CD4-positive, alpha-beta T cell treated with Interleukin-15 for 4 hours (primary cell): ENCODE data around the gene AADACL3.
"Not testable (repeated sequence)": the region's sequence is repeated elsewhere in the genome, so short reads cannot be mapped to it uniquely, and the experiment has no call there.

Experiments used
- DNase-seq: peaks from one replicate; pipeline ENCODE4 v3.0.0-alpha.2; 2020; ENCODE audit warnings: low spot score

The AADACL3 gene, protein sequence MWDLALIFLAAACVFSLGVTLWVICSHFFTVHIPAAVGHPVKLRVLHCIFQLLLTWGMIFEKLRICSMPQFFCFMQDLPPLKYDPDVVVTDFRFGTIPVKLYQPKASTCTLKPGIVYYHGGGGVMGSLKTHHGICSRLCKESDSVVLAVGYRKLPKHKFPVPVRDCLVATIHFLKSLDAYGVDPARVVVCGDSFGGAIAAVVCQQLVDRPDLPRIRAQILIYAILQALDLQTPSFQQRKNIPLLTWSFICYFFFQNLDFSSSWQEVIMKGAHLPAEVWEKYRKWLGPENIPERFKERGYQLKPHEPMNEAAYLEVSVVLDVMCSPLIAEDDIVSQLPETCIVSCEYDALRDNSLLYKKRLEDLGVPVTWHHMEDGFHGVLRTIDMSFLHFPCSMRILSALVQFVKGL

GRCh38 chr1:12715896-12716437 lies at the start of gene AADACL3:
TSS of gene AADACL3 (plus strand) at chr1:12716110. CDS start at chr1:12716177, 67 bp downstream.
- no peak for DNase-seq

- no peak for DNase-seq
These were observed 49.7 kb upstream of the AADACL3 start for GRCh38 chr1:12666141-12666735.

- DNase-seq, result no peak
These were observed 46.3 kb upstream of the AADACL3 start for GRCh38 chr1:12669529-12670068.

DNA sequence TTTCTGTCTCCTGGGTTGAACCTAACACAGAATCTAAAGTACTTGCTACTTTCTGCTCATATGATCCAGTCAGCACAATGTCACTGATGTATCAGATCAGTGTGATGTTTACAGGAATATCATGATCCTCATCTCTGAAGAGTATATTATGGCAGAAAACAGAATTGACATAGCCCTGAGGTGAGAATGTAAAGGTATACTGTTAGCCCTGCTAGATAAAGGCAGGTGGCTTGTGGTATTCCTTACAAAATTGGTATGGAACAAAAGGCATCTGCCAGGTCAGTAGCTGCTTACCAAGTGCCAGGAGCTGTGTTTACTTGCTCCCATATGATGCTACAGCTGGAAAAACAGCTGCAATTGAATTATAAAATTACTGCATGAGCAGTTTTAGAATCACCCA lies 41.6 kb upstream of the AADACL3 start:
- DNase-seq, result no peak

DNA sequence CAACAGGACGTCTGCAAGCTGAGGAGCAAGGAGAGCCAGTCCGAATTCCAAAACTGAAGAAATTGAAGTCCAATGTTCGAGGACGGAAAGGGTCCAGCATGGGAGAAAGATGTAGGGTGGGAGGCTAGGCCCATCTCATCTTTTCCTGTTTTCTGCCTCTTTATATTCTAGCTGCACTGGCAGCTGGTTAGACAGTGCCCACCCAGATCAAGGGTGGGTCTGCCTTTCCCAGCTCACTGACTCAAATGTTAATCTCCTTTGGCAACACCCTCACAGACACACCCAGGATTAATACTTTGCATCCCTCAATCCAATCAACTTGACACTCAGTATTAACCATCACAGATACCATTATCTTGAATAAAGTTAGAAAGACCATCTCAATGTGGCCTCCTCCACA lies 39.8 kb upstream of the AADACL3 start:
- DNase-seq, result not testable (repeated sequence)

DNA sequence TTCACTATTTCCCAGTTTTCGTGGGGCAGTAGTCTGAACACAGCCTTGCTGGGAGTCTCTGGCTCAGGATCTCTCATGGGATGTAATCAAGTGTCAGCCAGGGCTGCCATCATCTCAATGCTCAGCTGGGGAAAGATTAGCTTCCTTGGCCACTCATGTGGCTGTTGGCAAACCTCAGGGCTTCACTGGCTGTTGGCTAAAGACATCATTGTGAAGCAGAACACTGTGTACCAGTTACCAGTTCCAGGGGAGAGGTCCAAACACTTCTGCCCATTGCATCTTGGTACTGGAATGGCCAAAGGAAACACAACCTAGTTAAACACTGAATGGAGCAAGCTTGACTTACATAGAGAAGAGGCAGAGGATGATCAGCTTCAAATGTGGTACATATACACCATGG lies 38.3 kb upstream of the AADACL3 start:
- no peak for DNase-seq

DNA sequence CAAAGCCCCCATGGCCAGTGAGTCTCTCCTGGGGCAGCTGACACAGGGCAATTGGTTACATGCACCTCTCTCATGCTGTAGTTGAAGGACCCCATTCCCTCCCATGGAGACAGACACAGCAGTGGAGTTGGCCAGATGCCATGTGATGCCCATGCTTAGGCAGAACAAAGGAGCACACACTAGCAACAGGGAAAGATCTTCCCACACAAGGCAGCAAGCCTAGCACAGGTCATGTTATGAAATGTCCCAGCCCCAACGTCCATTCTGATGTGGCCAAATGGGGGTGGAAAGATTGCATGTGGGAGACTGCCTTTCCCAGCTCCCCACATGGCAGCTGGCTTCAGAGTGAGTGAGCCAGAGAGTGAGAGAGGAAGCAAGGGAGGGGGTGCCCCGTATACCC lies 37.6 kb upstream of the AADACL3 start:
- DNase-seq, result no peak

DNA sequence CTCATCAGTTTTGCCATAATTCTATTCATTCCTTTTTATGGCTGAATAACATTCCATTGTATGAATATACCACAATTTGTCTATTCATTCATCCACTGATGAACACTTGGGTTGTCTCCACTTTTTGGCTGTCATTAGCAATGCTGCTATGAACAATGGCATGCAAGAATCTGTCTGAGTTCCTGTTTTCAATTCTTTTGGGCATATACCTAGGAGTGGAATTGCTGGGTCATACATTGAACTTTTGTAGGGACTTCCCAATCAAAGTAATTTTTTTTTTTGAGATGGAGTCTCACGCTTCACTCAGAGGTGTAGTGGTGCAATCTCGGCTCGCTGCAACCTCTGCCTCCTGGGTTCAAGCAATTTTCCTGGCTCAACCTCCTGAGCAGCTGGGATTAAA lies 37.1 kb upstream of the AADACL3 start:
- no peak for DNase-seq

DNA sequence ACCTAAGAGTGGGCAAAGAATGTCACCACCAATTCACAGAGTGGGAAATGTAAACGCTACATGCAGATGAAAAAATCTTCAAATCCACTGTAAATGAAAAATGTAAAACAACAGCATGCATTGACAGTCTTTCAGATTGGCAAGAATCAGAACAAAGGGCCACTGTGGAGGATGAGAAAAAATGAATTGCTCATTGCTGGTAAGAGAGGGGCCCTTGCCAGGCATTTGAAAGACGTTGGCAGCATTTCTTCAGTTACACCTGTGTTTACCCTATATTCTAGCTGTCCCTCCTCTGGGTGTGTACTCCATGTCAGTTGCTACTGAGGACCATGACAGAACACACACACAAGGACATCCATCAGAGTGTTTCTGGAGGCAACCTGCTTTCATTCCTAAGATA lies 25.8 kb upstream of the AADACL3 start:
- DNase-seq, result no peak

GRCh38 chr1:12692967-12693782 lies 22.7 kb upstream of the AADACL3 start:
- no peak for DNase-seq

DNA sequence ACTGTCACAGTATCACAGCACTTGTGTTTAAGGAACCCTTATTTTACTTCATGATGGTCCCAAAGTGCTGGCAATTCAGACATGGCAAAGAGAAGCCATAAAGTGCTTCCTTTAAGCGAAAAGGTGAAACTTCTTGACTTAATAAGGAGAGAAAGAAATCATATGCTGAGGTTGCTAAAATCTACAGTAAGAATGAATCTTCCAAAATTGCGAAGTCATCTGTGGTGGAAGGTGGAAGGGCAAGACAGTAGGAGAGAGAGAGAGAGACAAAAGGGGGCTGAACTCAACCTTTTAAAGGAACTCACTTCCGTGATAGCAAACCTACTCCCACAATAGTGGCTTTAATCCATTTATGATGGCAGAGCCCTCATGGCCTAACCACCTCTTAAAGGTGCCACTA lies 19.3 kb upstream of the AADACL3 start:
- DNase-seq, result no peak

DNA sequence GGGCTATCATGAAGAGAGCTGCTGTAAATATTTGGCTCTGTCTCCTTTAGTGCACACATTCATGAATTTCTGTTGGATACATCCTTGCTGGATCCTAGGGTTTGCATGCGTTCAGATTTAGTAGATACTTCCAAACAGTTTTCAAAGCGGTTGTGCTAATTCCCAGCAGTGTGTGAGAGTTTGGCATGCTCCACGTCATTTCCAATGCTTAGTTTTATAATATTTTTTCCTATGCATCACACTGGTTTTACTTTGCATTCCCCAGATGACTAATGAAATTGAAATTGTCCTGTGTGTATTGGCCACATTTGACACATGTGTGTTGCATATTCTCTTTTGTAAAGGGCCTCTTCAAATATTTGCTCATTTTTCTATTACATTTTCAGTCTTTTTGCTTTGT lies 18.5 kb upstream of the AADACL3 start:
- DNase-seq, result no peak

DNA sequence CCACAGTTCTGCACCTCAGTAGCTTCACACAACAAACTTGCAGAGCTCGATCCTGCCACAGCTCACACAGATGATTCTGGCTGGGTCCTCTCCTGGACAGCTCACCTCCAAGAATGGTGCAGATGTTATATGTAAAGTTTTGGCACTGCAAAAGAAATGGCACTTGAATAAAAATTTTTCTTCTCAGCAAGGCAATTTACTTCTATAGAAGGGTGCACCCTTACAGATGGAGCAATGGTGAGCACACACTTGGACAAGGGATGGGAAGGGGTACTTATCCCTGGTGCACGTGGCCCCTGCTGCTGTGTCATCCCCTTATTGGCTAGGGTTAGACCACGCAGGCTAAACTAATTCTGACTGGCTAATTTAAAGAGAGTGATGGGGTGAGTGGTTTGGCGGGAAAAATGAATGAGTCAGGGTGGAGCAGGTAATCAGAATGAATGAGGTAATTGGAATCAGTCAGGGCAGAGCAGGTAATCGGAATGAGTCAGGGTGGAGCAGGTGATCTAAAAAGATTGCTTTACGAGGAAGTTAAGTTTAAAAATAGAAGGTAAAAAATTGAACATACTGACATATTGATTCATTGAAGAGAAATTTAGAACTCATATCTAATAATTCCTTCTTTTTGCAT lies 12.0 kb upstream of the AADACL3 start:
- no peak for DNase-seq

DNA sequence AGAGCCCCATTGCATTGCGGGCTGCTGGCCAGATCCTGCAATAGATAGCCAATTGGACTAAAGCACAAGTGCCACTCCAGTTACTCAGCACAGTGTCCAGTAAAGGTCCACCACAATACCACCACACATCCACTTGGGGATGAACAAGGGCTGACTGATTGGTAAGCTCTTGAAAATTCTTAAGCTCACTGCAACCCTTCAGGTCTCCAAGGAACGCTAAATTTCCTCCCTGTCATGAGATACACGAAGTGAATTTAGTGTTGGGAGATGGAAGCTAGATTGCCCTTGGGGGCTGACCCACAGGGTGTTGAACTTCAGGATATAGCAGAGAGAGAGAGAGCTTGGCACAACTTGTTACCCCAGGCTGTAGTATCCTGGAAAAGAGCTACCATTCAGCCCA lies 9.8 kb upstream of the AADACL3 start:
- no peak for DNase-seq

- DNase-seq, result no peak
These were observed 7.4 kb upstream of the AADACL3 start for GRCh38 chr1:12708396-12709090.

DNA sequence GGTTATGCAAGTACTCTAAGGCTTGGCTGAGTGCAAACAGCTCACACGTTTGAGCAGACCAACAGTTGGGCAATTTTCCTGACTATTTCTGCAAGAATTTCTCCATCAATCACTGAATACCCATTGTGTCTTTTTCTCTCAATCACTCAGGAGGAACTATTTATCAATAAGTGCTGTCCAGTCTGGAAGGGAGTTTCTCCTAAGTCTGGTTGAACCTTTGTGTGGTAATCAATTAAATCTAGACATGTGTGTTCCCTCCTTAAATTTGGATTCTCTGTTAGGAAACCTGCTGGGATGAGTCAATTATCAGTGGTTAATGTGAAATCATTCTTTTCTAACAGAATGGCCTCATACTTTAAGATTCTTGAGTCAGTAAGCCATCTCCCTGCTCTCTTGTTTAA lies 6.8 kb upstream of the AADACL3 start:
- no peak for DNase-seq

GRCh38 chr1:12709696-12710095 lies 6.2 kb upstream of the AADACL3 start:
- DNase-seq, result no peak

DNA sequence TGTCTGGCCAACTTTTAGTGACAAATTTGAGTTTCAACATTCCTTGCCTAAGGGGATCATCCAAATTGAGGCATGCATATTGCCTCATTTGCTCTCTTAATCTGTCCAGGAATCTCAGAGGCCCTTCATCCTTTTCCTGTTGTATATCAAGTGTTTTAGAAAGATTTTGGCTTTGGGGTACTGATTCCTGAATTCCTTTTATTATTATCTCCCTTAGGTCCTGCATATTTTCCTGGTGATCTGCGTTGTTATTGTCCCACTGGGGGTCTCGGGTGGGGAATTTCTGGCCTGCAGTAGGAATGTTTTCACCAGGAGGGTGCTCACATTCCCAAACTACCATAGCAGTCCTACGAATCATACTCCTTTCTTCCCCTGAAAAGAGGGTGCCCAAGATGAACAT lies 4.4 kb upstream of the AADACL3 start:
- no peak for DNase-seq

- DNase-seq, result no peak
These were observed 3.8 kb upstream of the AADACL3 start for GRCh38 chr1:12712076-12712475.

DNA sequence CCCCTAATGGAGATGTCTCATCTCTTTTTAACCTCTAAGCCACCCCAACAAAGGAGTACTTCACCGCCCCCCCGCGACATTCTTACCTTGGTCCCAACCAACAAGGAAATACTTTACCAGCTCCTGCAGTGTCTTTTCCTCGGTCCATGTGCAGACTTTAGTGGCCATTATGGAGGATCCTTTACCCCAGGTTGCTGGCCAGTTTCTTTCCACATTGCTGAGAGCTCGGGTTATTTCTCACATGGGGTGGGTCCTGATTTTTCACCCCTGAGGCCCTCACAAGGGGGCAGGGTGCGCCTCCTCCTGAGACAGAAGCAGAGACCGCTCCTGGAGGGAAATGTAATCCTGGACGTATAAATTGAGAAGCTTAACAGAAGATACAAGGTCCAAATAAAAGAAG lies 3.0 kb upstream of the AADACL3 start:
- DNase-seq, result no peak

DNA sequence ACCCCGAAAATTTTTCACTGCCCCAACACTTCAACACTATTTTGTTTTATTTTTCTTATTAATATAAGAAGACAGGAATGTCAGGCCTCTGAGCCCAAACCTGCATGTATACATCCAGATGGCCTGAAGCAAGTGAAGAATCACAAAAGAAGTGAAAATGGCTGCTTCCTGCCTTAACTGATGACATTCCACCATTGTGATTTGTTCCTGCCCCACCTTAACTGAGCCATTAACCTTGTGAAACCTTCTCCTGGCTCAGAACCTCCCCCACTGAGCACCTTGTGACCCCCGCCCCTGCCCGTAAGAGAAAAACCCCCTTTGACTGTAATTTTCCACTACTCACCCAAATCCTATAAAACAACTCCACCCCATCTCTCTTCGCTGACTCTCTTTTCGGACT lies 2.3 kb upstream of the AADACL3 start:
- not testable (repeated sequence) for DNase-seq
